AG04449 (cell line): ENCODE results near the gene MMP14.
A peak's percentile ranks its signal among the peaks of the same experiment; 100 is the strongest.
"Not testable (repeated sequence)": the region's sequence is repeated elsewhere in the genome, so short reads cannot be mapped to it uniquely, and the experiment has no call there.

ENCODE experiments used
- CTCF ChIA-PET: fragments of 350-600 bp; formaldehyde crosslinking; extraction: SDS; loops from one replicate; lab custom pipeline; 2021; ENCODE audit warnings: antibody characterized with exemption; lab: Yijun Ruan, JAX
- POLR2A ChIA-PET: fragments of 400-600, 350-600 bp; formaldehyde crosslinking; extraction: SDS; loops from one replicate; lab custom pipeline; 2020; ENCODE audit warnings: antibody characterized with exemption, inconsistent platforms; lab: Yijun Ruan, JAX
- DNase-seq: peaks from one replicate; pipeline ENCODE4 v3.0.0-alpha.2; 2010; ENCODE audit warnings: low read depth, low spot score
- H3K4me3 ChIP-seq: 2 replicates; pipeline ENCODE4 v1.5.1; 2011; ENCODE audit warnings: low read depth, mild to moderate bottlenecking, control low read depth, low read length
- TF ChIP-seq, protein P1 (sequence below): IDR thresholded peaks from one replicate; pipeline ENCODE4 v1.5.1; 2011; ENCODE audit warnings: mild to moderate bottlenecking, moderate library complexity, low read length, control low read depth, inconsistent platforms; ENCODE audit not compliant: insufficient read depth; ENCODE audit errors: missing control alignments

MMP14 gene

GRCh38 chr14:22847661-22848341 is 11.4 kb downstream of the MMP14 start:
- ChIA-PET POLR2A (interaction anchor here (1.4 to 7.3 kb wide), 3 partner anchors 10 to 82 kb away, joined by 4 to 158 read pairs (median 5); partner anchors contain the start of genes MMP14 and PRMT5), CTCF (interaction anchor here (1.1 to 10.9 kb wide), 7 partner anchors 10 to 460 kb away, joined by 3 to 272 read pairs (median 6); partner anchors contain the start of genes MMP14 and SLC7A7)
- no peak for DNase-seq
- no peak overlapping the region for H3K4me3 ChIP-seq
- TF ChIP-seq, protein P1, sequence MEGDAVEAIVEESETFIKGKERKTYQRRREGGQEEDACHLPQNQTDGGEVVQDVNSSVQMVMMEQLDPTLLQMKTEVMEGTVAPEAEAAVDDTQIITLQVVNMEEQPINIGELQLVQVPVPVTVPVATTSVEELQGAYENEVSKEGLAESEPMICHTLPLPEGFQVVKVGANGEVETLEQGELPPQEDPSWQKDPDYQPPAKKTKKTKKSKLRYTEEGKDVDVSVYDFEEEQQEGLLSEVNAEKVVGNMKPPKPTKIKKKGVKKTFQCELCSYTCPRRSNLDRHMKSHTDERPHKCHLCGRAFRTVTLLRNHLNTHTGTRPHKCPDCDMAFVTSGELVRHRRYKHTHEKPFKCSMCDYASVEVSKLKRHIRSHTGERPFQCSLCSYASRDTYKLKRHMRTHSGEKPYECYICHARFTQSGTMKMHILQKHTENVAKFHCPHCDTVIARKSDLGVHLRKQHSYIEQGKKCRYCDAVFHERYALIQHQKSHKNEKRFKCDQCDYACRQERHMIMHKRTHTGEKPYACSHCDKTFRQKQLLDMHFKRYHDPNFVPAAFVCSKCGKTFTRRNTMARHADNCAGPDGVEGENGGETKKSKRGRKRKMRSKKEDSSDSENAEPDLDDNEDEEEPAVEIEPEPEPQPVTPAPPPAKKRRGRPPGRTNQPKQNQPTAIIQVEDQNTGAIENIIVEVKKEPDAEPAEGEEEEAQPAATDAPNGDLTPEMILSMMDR = no peak

GRCh38 chr14:22848351-22849164 is 12.2 kb downstream of the MMP14 start:
- no peak for DNase-seq
- CTCF ChIA-PET = interaction anchor here (0.7 to 10.9 kb wide), 13 partner anchors 10 to 460 kb away, joined by 3 to 272 read pairs (median 4); partner anchors contain the start of genes LRP10, MMP14 and SLC7A7
- TF ChIP-seq, protein P1 = no peak
- POLR2A ChIA-PET = interaction anchor here (0.6 to 7.3 kb wide), 5 partner anchors 11 to 296 kb away, joined by 3 to 158 read pairs (median 4); partner anchors contain the start of genes MMP14 and PRMT5
- H3K4me3 ChIP-seq = peak overlapping the region; percentile 12; the same call in 1 of the 2 replicates

DNA sequence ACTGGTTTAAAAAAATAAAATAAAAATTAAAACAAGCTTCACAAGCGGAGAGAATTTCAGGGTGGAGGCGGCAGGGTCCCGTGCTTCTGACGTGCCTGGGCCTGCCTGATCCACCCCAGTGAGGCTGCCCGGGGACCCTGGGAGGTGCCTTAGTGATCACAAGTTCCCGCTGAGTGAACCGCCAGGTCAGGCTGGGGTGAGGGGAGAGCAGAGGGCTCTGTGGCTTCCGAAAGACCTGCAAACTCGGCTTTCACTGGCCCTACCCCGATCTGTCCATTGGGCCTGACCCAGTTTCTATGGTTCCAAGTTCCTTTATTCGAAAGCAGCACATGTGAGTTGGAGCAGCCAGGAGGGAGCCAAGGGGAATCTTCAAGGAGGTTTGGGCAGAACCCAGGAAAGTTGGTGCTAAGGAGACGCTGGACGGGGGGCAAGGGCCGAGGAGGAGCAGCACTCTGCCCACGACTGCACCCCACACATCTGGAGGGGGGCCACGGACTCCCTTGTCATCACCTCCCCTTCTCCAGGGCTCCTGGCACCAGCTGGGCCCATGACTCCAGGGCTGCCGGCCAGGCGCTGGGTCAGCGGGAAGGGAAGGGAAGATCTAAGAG is 12.9 kb downstream of the MMP14 start:
- CTCF ChIA-PET = interaction anchor here (0.6 to 10.9 kb wide), 15 partner anchors 11 to 461 kb away, joined by 3 to 272 read pairs (median 4); partner anchors contain the start of genes LRP10, MMP14, MRPL52 and SLC7A7
- POLR2A ChIA-PET = interaction anchor here (0.6 to 7.3 kb wide), 5 partner anchors 12 to 297 kb away, joined by 3 to 158 read pairs (median 5); partner anchors contain the start of genes MMP14 and PRMT5
- TF ChIP-seq, protein P1 = no peak
- no peak for DNase-seq
- no peak overlapping the region for H3K4me3 ChIP-seq

DNA sequence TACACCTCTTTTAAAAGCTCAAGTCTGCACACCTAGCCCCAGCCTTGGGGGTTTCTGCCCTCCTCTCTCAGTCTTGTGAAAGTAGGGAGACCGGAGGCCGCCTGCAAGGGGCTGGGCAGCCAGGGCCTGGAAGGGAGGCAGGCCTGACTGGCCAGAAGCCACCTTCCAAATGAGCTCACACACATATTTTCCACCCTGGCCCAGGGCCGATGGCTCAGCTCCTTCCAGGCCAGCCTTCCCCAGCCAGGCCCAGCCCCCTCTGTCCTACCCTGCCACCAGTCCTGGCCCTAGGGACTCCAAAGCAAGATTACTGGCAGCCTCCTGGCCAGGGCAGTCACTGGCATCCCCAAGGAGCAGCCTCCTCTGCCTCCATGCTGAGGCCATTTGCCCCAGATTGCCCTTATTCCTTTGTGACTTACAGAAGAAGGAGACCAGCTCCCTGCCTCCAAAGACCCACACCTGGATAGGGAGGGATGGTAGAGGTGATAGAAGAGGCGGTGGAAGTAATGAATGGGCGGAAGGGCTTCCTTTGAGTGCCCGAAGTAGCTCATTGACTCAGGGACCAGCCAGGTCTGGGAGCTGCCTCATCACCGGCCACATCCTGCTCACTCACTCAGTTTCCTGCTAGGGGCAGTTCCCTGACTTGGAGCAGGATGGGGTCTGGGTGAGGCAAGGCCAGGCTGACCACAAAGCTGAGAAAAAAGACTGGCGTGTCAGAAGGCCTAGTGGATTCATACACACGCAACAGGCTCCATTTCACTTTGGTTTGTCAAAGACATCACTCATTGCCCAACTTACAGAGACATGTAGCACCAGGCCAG is 14.8 kb downstream of the MMP14 start:
- no peak overlapping the region; the same call in 1 of the 2 replicates for H3K4me3 ChIP-seq
- ChIA-PET POLR2A (interaction anchor here (0.5 to 7.3 kb wide), 15 partner anchors 9 to 462 kb away, joined by 3 to 158 read pairs (median 3); partner anchors contain the start of genes LRP10, MMP14, MRPL52 and OXA1L), CTCF (interaction anchor here (0.5 to 10.9 kb wide), 24 partner anchors 13 to 459 kb away, joined by 3 to 272 read pairs (median 26); partner anchors contain the start of genes AJUBA, DAD1, LRP10 and MMP14)
- TF ChIP-seq, protein P1 = no peak
- no peak for DNase-seq

DNA sequence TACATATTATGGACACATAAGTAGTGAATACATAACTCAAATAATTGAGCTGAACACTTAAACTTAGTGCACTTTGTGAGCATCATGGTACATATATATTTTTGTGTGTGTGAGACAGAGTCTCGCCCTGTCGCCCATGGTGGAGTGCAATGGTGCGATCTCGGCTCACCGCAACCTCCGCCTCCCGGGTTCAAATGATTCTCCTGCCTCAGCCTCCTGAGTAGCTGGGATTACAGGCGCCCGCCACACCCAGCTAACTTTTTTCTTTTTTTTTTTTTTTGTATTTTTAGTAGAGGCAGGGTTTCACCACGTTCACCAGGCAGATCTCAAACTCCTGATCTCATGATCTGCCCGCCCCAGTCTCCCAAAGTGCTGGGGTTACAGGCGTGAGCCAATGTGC is 15.8 kb downstream of the MMP14 start:
- DNase-seq, H3K4me3 ChIP-seq: not testable (repeated sequence)
- CTCF ChIA-PET = interaction anchor here (0.6 to 10.9 kb wide), 37 partner anchors 12 to 462 kb away, joined by 3 to 272 read pairs (median 8); partner anchors contain the start of genes DAD1, LRP10, MMP14 and MRPL52
- POLR2A ChIA-PET = interaction anchor here (0.6 to 7.3 kb wide), 7 partner anchors 15 to 295 kb away, joined by 3 to 158 read pairs (median 5); partner anchors contain the start of genes MMP14, MRPL52 and OXA1L
